ENCODE data around the gene FOXC1.

DNA sequence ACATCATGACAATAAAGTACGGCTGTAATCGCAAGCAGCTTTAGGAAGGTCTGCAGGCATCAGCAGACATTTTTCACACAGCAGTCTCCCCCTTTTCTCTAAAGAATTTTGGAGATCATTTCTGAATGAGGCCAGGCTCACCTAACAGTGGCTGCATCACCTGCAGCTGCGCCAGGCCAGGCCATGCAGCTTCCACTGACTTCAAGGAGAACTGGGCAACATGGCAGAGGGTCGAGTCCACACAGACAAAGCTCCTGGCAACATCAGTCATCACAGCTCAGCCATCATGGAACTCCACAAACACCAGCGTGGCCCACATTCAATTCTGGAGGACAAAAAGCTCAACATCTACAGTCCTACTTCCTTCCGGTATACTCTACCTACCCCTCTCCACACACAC lies 17.8 kb upstream of the FOXC1 start:
- TF ChIP-seq EZH2 (IDR thresholded peaks at IDR 0.05), result no peak
- TF ChIP-seq, protein P1, sequence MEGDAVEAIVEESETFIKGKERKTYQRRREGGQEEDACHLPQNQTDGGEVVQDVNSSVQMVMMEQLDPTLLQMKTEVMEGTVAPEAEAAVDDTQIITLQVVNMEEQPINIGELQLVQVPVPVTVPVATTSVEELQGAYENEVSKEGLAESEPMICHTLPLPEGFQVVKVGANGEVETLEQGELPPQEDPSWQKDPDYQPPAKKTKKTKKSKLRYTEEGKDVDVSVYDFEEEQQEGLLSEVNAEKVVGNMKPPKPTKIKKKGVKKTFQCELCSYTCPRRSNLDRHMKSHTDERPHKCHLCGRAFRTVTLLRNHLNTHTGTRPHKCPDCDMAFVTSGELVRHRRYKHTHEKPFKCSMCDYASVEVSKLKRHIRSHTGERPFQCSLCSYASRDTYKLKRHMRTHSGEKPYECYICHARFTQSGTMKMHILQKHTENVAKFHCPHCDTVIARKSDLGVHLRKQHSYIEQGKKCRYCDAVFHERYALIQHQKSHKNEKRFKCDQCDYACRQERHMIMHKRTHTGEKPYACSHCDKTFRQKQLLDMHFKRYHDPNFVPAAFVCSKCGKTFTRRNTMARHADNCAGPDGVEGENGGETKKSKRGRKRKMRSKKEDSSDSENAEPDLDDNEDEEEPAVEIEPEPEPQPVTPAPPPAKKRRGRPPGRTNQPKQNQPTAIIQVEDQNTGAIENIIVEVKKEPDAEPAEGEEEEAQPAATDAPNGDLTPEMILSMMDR (IDR thresholded peaks at IDR 0.05), result no peak

Measured in neural progenitor cell (in vitro differentiated cells).